Measurements from ENCODE around the gene OSBPL10.
A peak's percentile ranks its signal among the peaks of the same experiment; 100 is the strongest.

The OSBPL10 gene

GRCh38 chr3:31728403-31728802 lies 252.7 kb downstream of the OSBPL10 start:
- no peak for DNase-seq

- DNase-seq: no peak
Measured at GRCh38 chr3:31725976-31726375, 255.1 kb downstream of the OSBPL10 start.

GRCh38 chr3:31725568-31725967 lies 255.5 kb downstream of the OSBPL10 start:
- no peak for DNase-seq

- no peak for DNase-seq
Measured at GRCh38 chr3:31724651-31725050, 256.4 kb downstream of the OSBPL10 start.

GRCh38 chr3:31724116-31724515 lies 256.9 kb downstream of the OSBPL10 start:
- no peak for DNase-seq

- no peak for DNase-seq
Measured at GRCh38 chr3:31723701-31724100, 257.4 kb downstream of the OSBPL10 start.

- DNase-seq: no peak
Measured at GRCh38 chr3:31721676-31722075, 259.4 kb downstream of the OSBPL10 start.

- no peak for DNase-seq
Measured at GRCh38 chr3:31714495-31715280, 266.4 kb downstream of the OSBPL10 start.

- DNase-seq: no peak
Measured at GRCh38 chr3:31713816-31714215, 267.2 kb downstream of the OSBPL10 start.

- no peak for DNase-seq
Measured at GRCh38 chr3:31710123-31710803, 270.8 kb downstream of the OSBPL10 start.

GRCh38 chr3:31709526-31709925 lies 271.5 kb downstream of the OSBPL10 start:
- no peak for DNase-seq

- DNase-seq: no peak
Measured at GRCh38 chr3:31709005-31709404, 272.1 kb downstream of the OSBPL10 start.

GRCh38 chr3:31707286-31707685 lies 273.8 kb downstream of the OSBPL10 start:
- DNase-seq: no peak

GRCh38 chr3:31705736-31706135 lies 275.3 kb downstream of the OSBPL10 start:
- no peak for DNase-seq

GRCh38 chr3:31704591-31705179 lies 276.4 kb downstream of the OSBPL10 start:
- no peak for DNase-seq

GRCh38 chr3:31704156-31704555 lies 276.9 kb downstream of the OSBPL10 start:
- DNase-seq: no peak

- no peak for DNase-seq
Measured at GRCh38 chr3:31701286-31701685, 279.8 kb downstream of the OSBPL10 start.

GRCh38 chr3:31699309-31699953 lies 281.6 kb downstream of the OSBPL10 start:
- DNase-seq: peak in 1 of 2 donors; percentile 4

GRCh38 chr3:31696815-31697548 lies 284.1 kb downstream of the OSBPL10 start:
- DNase-seq: no peak

GRCh38 chr3:31696009-31696297 lies 285.1 kb downstream of the OSBPL10 start:
- no peak for DNase-seq

- DNase-seq: peak; percentile 20 to 30
Measured at GRCh38 chr3:31695280-31696008, 285.6 kb downstream of the OSBPL10 start.

GRCh38 chr3:31693346-31693745 lies 287.7 kb downstream of the OSBPL10 start:
- DNase-seq: no peak

All from CD4-positive, alpha-beta T cell treated with Interleukin-4 for 1 hour (primary cell).